GM18505 (cell line): ENCODE data around the gene SLC7A4.
"Not testable (repeated sequence)": the region's sequence is repeated elsewhere in the genome, so short reads cannot be mapped to it uniquely, and the experiment has no call there.

Source experiments
- ATAC-seq: cut with Tn5 transposase; IDR thresholded peaks from one replicate; pipeline ENCODE4 v1.9.1; 2021; ENCODE audit not compliant: unreplicated experiment
- POLR2A ChIP-seq: IDR thresholded peaks from 4 replicates; pipeline ENCODE4 v1.6.1; 2011; ENCODE audit warnings: borderline replicate concordance; ENCODE audit not compliant: insufficient read depth, insufficient read length; ENCODE audit errors: extremely low read depth

The SLC7A4 gene

DNA sequence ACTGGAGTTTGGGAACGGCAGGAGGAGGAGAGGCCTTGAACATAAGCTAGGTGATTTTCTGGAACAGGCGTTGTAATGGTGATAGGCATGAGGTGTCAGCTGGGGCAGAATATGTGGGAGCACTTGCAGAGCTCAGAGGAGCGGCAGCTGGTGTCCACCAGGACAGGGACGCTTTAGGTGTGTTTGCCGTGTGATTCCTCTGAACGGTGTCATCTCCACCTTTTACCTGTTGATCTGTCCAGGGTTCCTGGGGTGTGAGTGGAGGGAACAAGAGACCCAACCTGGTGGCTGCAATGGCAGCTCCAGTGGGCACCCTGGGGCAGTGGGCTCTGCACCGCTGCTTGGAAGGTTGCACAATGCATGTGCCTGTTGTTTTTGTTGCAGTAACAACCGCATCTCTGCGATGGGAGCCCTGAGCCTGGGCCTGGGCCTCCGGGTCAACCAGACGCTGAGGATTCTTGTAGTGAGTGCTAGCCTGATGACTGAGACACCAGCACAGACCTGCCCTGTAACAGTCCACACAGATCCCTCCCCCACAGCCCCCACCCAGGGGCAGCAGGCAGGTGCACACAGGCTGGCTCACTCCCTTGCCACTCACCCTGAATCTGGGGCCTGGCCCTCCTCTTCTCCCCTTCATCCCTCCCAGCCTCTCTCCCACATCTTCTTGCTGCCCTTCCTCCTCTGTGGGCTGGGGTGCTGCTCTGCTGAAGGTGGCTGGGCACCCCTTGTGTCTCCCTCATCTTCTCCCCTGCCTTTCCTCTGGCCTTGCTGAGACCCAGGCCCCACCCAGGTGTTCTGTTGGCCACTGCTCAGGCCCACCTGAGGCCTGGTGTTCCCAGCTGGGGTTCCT lies 22.6 kb upstream of the SLC7A4 start:
- no peak for ATAC-seq

GRCh38 chr22:21054046-21054713 lies 21.8 kb upstream of the SLC7A4 start:
- no peak for TF ChIP-seq POLR2A
- ATAC-seq, result no peak

More for the DNA sequence above, 22.6 kb upstream of the SLC7A4 start:
- TF ChIP-seq POLR2A, result no peak

DNA sequence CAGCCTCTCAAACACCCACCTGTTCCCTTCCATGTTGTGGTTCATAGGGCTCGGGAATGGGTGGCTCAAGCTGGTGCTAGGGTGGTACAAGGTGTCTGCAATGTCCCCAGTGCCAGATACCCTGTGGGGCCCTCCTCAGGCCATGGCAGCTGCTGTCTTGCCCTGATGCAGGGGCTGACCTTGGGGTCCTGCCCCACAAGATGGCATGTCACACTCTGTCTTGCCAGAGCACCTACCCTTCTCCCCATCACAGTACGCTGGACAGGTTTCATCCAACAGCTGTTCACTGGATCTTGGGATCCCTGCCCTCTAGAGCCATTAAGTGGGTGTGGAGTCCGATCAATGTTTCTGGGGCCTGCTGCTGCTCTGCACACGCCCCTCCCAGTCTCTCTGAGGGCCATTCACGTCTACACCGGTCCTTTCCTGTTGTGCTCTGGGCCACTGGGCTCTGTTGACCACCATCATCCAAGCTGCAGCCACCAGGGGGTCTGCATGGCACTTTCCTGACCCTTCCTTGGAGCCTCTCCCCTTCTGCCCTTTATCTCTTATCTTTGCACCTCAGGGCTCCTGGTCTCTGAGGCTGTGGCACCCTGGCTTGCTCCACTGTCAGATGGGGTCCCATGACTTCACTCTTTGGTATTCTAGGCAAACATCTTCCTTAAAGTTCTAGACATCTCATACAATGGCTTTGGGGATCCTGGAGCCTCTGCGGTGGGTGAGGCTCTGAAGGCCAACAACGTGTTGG lies 20.5 kb upstream of the SLC7A4 start:
- ATAC-seq, result no peak
- no peak for TF ChIP-seq POLR2A

- no peak for ATAC-seq
- TF ChIP-seq POLR2A, result no peak
These were observed 19.6 kb upstream of the SLC7A4 start for GRCh38 chr22:21051831-21052400.

DNA sequence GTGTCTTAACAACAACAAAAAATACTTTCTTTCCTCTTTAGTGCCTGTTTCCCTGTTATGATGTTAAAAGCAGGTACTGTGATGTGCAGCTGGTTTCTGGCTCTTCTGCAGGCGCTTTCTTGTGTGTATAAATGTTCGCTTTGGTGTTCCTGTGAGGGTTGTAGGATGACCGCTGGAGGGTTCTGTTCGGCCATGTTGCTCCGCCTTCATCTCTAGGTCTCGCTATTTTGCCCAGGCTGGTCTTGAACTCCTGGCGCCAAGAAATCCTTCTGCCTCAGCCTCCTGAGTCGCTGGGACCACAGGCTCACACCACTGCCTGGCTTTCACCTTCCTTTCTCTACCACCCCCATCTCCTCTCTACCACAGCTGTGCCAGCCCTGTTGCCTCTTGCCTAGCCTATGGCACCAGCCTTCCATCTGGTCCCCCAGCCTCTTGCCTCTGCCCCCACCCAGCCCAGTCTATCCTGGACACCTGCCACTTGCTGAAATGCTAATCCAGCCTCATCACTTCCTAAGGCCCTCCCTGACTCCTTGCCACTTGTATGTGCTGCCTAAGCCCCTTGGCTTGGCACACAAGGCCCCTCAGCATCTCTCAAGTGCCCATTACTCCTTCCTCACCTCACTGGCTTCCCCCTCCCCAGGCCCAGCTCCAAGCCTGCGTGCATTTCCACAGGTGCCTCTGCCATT lies 18.9 kb upstream of the SLC7A4 start:
- no peak for TF ChIP-seq POLR2A
- ATAC-seq, result no peak

- ATAC-seq, result not testable (repeated sequence)
These were observed 16.6 kb upstream of the SLC7A4 start for GRCh38 chr22:21048965-21049364.

DNA sequence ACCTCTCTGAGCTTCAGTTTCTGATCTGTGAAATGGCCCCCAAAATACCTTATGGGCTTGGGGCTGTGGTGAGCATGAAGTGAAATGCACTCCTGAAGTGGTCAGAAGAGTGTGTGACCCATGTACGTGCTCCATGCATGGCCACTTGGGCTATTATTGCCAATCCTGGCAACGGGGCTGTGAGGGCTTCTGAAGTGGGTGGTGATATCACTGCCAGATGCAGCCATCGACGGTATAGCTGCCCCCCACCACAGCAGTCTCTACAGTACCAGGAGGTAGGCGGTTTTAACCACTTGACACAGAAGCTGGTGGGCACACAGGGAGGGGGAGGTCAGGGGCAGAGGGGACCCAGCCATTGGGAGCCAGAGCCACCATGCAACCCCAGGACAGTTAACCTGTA lies 16.1 kb upstream of the SLC7A4 start:
- ATAC-seq, result not testable (repeated sequence)

GRCh38 chr22:21047730-21048129 lies 15.4 kb upstream of the SLC7A4 start:
- TF ChIP-seq POLR2A, result no peak
- no peak for ATAC-seq

DNA sequence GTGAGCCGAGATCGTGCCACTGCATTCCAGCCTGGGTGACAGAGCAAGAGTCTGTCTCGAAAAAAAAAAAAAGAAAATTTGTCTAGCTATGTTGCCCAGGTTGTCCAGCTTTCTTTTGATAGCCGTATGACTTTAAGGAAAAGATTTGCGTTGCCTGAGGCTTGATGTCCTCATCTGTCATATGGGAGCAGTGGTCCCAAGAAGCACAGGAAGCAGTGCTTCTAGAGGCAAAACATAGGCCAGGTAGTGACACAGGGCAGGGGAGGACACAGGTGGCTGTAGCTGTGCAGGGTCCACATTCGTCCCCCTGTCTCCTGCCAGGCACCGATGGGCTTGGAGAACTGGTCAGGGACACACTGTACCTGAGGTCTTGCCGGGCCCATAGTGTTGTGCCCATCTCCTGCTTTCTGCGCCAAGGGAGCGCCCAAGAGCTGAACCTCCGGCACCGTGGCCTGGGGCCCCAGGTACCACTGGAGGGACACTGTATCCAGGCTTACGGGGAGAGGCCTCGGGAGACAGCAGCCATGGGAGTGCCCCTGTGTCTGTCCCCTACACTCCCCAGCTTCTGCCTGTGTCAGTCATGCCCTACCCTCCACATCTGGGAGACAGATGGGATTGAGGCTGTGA lies 14.8 kb upstream of the SLC7A4 start:
- no peak for TF ChIP-seq POLR2A
- no peak for ATAC-seq

- peak; percentile 73 for ATAC-seq
- TF ChIP-seq POLR2A, result no peak
These were observed 13.4 kb upstream of the SLC7A4 start, which contains the start of gene LRRC74B for GRCh38 chr22:21045585-21046294. Gene LRRC74B, plus strand, starts transcription at chr22:21045946. Its CDS starts 41 bp downstream, at chr22:21045987.

DNA sequence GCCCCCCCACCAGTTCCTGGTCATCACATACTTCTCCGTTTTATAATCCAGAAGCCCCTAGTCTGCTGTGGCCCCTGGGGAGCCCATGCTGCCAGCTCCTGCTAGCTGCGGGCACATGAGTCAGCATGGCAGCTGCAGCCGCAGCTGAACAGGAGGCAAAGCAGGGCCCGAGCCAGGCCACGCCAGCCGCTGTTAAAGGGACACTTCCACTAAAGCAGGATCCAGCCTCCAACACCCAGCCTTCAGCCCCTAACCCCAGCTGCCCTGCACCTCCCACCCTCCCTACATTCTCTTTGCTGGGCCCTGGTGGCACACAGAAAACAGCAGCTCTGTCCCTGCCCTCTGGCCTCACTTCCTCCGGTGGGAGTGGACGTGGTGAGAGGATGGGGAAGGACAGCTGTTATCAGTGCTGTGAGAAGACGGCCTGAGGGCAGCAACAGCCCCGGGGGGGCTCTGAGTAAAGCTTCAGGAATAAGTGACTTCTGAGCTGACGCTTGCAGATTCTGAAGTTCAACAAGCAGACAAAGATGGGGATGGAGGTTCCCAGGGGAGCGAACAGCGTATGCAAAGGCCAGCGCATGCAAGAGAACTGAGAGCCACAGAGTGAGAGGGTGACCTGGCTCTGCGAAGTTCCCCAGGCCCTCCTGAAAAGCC lies 12.7 kb upstream of the SLC7A4 start:
- peak; percentile 17 for ATAC-seq
- TF ChIP-seq POLR2A, result no peak
